Effector memory CD4-positive, alpha-beta T cell (primary cell): Measurements from ENCODE around the gene FBLL1.

Experiments
- DNase-seq, 3 donors: peaks; one replicate each; pipeline ENCODE4 v3.0.0-alpha.2; 2020
- H3K27ac ChIP-seq: 2 replicates; pipeline ENCODE4 v1.7.0; 2013; ENCODE audit warnings: mild to moderate bottlenecking, low read length, moderate library complexity; ENCODE audit not compliant: insufficient read depth, poor library complexity, severe bottlenecking
- H3K27me3 ChIP-seq: replicated peaks from 2 replicates; pipeline ENCODE4 v1.7.0; 2013; ENCODE audit warnings: mild to moderate bottlenecking, low read length; ENCODE audit not compliant: insufficient read depth, control insufficient read depth, poor library complexity, severe bottlenecking
- H3K36me3 ChIP-seq: 2 replicates; pipeline ENCODE4 v1.7.0; 2013; ENCODE audit warnings: mild to moderate bottlenecking, low read length, moderate library complexity; ENCODE audit not compliant: control insufficient read depth, insufficient read depth
- H3K4me1 ChIP-seq: 2 replicates; pipeline ENCODE4 v1.7.0; 2013; ENCODE audit warnings: low read length, mild to moderate bottlenecking; ENCODE audit not compliant: control insufficient read depth, insufficient read depth, poor library complexity, severe bottlenecking
- H3K4me3 ChIP-seq: 2 replicates; pipeline ENCODE4 v1.7.0; 2013; ENCODE audit warnings: low read length, low read depth, mild to moderate bottlenecking; ENCODE audit not compliant: insufficient read depth, poor library complexity, severe bottlenecking
- H3K9me3 ChIP-seq: 2 replicates; pipeline ENCODE4 v1.7.0; 2013; ENCODE audit warnings: mild to moderate bottlenecking, low read length, moderate library complexity; ENCODE audit not compliant: control insufficient read depth

FBLL1 gene

DNA sequence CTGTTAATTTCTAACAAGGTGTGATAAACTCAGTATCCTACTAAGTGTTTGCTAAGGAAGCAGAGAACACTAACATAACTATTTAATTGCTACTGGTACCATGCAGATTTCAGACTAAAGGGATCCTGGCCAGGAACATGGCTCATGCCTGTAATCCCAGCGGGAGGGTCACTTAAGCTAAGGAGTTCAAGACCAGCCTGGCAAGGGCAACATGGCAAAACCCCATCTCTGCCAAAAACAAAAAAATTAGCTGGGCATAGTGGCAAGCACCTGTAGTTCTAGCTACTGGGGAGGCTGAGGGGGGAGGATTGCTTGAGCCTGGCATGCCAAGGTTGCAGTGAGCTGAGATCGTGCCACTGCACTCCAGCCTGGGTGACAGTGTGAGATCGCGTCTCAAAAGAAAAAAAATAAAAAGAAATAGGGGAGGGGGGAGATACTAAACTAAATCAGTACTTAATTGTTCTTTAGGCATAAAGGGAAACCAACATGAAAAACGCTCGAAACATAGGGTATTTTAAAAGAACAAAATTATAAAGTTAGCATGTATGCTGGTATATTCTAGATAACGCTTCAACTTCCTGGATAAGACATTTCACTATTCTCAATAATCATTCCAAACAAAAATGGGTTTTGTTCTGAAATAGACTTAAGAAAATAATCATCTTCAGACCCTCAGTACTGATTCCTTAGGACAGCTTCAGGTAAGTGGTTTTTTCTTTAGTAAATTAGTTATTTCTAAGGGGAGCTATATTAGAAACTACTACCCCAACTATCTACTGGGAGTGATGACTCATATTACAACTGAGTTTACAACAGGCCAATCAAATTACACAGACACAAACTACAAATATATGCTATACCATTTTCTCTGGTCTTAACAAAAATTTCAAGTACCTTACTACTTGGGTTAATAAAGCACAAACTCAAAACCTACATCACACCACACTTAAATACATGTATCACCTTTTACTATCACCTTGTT, 46.6 kb downstream of the FBLL1 start:
- no peak overlapping the region for H3K27ac ChIP-seq
- H3K36me3 ChIP-seq, result no peaks in the 10 kb centered on the region
- no peaks in the 10 kb centered on the region for H3K27me3 ChIP-seq
- H3K4me3 ChIP-seq, result no peak overlapping the region
- H3K4me1 ChIP-seq, result peaks cover 12% of the 10 kb centered on the region
- no peaks in the 10 kb centered on the region for H3K9me3 ChIP-seq
- no peak for DNase-seq

DNA sequence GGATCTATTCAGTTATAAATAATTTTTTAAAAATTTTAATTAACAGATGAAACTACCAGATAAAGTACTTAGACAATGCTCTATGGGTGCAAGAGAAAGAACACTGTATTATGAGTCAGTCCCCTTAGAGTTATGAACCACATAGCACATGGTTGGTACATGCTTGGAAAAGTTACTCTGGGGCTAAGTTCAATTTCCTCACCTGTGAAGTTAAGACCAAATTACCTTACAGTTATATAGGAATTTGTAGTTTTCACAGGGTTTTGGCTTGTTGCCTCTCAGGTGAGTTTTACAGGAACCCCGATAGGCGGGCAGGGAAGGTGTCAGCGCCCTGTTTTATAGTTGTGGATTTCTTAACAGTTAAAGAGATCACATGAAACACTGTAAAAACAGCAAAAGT, 48.9 kb downstream of the FBLL1 start:
- Histone ChIP-seq H3K36me3 (no peaks in the 10 kb centered on the region), H3K4me3 (peak overlapping the region; percentile 82), H3K4me1 (peaks cover 12% of the 10 kb centered on the region), H3K9me3 (no peaks in the 10 kb centered on the region), H3K27ac (no peak overlapping the region), H3K27me3 (no peaks in the 10 kb centered on the region)
- no peak for DNase-seq

DNA sequence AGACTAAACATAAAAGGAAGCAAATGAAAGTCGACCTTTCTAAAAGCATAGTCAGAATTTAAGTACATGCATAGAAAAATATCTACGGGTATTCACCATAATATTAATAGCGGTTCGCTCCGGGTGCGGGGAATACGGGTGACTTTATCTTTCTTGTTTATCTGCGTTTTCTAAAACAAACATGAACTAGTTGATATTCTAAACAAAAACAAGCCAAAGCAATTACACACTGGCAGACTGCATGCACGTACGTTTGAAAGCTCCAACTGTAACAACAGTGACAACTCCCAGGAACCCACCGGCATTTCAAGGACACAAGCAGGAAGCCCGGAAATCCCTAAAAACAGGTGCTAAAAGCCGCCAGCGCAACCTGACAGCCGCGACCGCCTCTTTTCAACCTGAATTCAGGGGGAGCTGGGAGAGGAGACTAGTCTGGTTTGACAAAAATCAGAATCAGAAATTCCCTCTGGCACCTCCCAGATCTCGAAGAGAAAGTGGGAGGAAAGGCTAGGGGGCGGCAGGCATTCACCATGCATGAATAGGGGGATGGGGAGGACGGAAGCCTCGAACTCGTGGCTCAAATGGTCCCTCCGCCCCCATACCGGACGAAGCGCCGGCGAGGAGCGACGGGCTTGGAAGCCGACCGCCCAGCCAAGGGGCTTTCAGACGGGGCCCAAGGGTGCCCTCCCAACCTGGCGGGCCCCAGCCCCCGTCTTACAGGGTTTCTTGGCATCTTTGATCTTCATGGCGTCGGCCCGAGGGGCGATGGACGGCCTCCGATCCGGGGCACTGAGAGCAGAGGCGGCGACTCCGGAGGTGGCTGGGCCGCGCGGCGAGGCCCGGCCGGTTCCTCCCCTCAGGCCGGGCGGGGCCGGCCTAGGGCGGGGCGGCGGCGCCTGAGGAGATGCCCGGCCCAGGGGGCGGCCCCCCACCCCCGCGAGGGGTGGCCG, 49.7 kb downstream of the FBLL1 start, which contains the start of gene PANK3:
TSS of gene PANK3 (minus strand) at position 831 of the 950 bp plus-strand sequence. CDS start at position 746, 85 bp downstream.
- no peak for DNase-seq
- Histone ChIP-seq H3K36me3 (no peaks in the 10 kb centered on the region), H3K4me1 (peaks cover 12% of the 10 kb centered on the region), H3K27me3 (no peaks in the 10 kb centered on the region), H3K9me3 (no peaks in the 10 kb centered on the region), H3K4me3 (peak within 1 kb of the TSS; percentile 82), H3K27ac (peak within 1 kb of the TSS; percentile 71)

DNA sequence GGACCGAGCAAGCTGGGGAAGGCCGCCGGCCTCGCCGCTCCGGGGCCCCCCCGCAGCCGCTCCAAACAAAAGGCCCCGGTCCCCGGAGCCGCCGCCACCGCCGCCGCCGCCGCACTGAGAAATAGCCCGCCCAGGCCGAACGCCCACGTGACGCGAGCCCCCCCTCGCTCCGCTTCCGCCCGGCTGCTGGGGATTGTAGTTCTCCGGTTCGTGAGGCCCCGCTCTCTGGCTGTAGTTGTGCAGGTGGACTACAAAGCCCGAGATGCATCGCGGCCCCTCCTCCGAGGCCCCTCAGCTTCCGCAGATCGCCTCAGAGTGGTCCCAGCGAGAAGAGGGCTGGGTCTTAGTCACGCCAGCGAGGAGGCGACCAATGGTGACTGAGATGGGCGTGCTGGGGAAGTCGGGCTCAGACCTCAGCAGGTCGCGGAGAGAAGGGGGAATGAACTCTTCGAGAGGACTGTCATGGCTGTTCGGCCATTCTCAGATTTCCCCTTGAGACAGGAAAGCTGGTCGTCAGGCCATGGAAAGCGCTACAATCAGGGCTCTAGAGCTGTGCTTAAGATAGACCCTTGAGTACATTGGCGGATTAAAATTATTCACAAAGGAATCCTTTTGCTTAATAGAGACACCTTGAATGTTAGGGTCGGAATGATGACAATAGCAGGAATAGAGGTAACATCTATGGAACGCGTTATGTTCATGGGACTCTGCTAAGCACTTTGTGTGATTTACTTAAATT, 50.6 kb downstream of the FBLL1 start:
- Histone ChIP-seq H3K27ac (peak overlapping the region; percentile 71), H3K4me1 (peaks cover 12% of the 10 kb centered on the region), H3K4me3 (peak overlapping the region; percentile 82), H3K9me3 (no peaks in the 10 kb centered on the region), H3K27me3 (no peaks in the 10 kb centered on the region), H3K36me3 (no peaks in the 10 kb centered on the region)
- peak; percentile 91 to 95 (median 95) for DNase-seq

DNA sequence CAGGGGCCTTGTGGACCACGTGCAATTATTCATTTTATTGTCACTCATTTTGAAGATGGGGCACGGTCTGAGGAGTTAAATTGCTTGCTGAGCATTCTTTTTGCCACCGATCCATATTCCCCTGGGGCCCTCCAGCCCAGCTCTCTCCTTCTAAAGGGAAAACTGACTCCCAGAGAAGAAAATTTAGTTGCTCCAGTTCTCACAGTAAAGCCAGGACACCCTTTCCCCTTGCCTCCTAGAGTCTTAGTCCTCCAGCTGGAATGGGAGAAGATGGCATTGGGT, 51.1 kb downstream of the FBLL1 start:
- Histone ChIP-seq H3K36me3 (no peaks in the 10 kb centered on the region), H3K4me1 (peaks cover 12% of the 10 kb centered on the region), H3K4me3 (peak overlapping the region; percentile 82), H3K9me3 (no peaks in the 10 kb centered on the region), H3K27me3 (no peaks in the 10 kb centered on the region), H3K27ac (peak overlapping the region; percentile 71)
- no peak for DNase-seq
